Motor neuron (in vitro differentiated cells): ENCODE results near the gene SARM1. TPM values are rescaled to one million over a fixed set of nuclear protein-coding genes. Genes with fewer than 3 reads are reported as not detected.

Source experiments
- ATAC-seq, 8 experiments: fragments of 200-7000 bp; cut with Tn5 transposase; replicated peaks in 6 of 8; 2 replicates each; pipeline ENCODE4 v1.8.0; 2021; ENCODE audit warnings: mild to moderate bottlenecking in 8 of 8, moderate library complexity in 8 of 8
- H3K27ac ChIP-seq, 2 donors: fragments of 250-450 bp; sonication (Bioruptor Pico); 2 replicates each; pipeline ENCODE4 v1.9.0; 2021; ENCODE audit warnings: antibody characterized with exemption in 2 of 2, mild to moderate bottlenecking in 2 of 2, moderate library complexity in 1 of 2
- H3K4me1 ChIP-seq, 2 donors: fragments of 250-450 bp; sonication (Bioruptor Pico); replicated peaks in 1 of 2; 2 replicates each; pipeline ENCODE4 v1.6.1; 2021; ENCODE audit warnings: antibody characterized with exemption in 2 of 2, mild to moderate bottlenecking in 2 of 2, moderate library complexity in 1 of 2
- H3K4me3 ChIP-seq, 5 donors: fragments of 250-450 bp; sonication (Bioruptor Pico); 2 replicates each; pipeline ENCODE4 v1.9.0; 2021; ENCODE audit warnings: antibody characterized with exemption in 5 of 5, mild to moderate bottlenecking in 5 of 5, moderate library complexity in 4 of 5
- WGBS, 10 experiments: fragments of 450-650 bp; shearing (Covaris generic); methylation state at CpG; one replicate each; pipeline ENCODE4 v1.0.0; 2022; 5-methylcytosine and 5-hydroxymethylcytosine counted together
- in situ Hi-C, 9 experiments: fragments of 400-800 bp; cut with MboI; loops; one replicate each; pipeline ENCODE4 v1.15.0; 2021; ENCODE audit warnings: low sequenced_read_pairs in 9 of 9, low pct_unique_long_range_greater_than_20kb in 2 of 9; ENCODE audit not compliant: unreplicated experiment in 9 of 9
- total RNA-seq, 8 experiments: library from RNA; unstranded; fragments of 300-600 nt; gene quantifications; 2 replicates each; pipeline versions ENCODE4 v1.2.3 to v1.2.4, GENCODE V29; 2022

SARM1 gene
- total RNA-seq, 8 experiments from 2014 or later = 2.0 to 21.7 (median 10.1) TPM

DNA sequence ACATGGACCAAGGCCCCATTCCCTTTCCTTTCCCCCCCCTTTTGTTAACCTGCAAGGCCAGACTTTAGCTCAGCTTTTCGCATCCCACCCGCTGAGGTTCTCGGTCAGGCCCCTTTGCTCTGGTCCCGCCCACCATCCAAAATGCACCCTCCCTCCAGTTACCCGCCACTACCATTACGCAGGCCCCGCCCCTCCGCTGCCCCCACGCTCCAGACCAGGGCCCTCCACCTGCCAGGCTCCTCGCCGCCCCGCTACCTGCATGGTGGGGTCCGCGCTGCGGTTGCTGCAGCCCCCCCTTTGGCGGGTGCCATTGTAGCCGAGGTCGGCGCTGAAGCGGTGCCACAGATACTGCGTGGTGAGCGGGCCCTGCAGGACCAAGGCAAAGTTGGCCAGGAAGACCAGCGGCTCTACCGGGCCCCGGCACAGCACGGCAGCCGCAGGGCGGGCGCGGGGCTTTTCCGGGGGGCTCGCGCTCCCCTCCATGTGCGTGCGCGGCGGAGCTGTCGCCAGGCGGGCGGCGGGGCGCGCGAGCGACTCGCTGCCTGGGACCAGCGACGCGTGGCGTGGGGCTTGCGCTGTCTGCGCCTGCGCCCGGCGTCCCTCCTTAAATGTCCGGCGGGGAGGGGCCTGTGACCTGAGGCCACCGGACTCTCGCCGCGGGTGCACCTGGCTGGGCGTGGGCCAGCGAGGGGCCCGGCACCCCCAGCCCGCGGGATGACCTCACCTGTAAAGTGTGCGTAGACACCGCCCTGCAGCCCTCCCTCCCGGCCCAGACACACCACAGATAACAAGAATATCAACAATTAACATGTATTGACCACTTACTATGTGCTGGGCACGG lies 34.4 kb downstream of the SARM1 start, which contains the start of gene SLC46A1:
SLC46A1 (minus strand) TSS at position 581 of the 841 bp plus-strand sequence; CDS start at position 483, 98 bp downstream.
- WGBS, 10 experiments = 0 to 7% methylated on average over 1 to 3 of the region's 70 CpGs; no CpG with 5 or more reads in 8 of the 10 experiments
- in situ Hi-C loops = no loop called here
- peak; percentile 77 to 90 (median 88) for ATAC-seq
- peaks cover 10 to 11% of the 10 kb centered on the region in 2 donors for H3K4me1 ChIP-seq
- peak within 1 kb of the TSS; percentile 41 to 57 for H3K27ac ChIP-seq
- peak within 1 kb of the TSS; percentile 50 to 75 (median 65) for H3K4me3 ChIP-seq

GRCh38 chr17:28406473-28406814 lies 35.0 kb downstream of the SARM1 start:
- in situ Hi-C loops = no loop called here
- 27 to 70% (median 46%) methylated on average over 2 to 8 of the region's 9 CpGs; no CpG with 5 or more reads in 3 of the 10 experiments for whole genome bisulfite sequencing, 10 experiments
- ATAC-seq = peak in 5 of 8 experiments; percentile 47 to 65 (median 62)
- H3K4me3 ChIP-seq = peak overlapping the region; percentile 50 to 75 (median 65)
- H3K4me1 ChIP-seq = peaks cover 10 to 11% of the 10 kb centered on the region in 2 donors
- peak overlapping the region in 1 of 2 donors; percentile 41 for H3K27ac ChIP-seq

- Histone ChIP-seq H3K4me3 (no peak overlapping the region), H3K4me1 (peaks cover 10 to 11% of the 10 kb centered on the region in 2 donors), H3K27ac (no peak overlapping the region)
- WGBS, 10 experiments = 40 to 92% (median 69%) methylated on average over 1 to 4 of the region's 5 CpGs; no CpG with 5 or more reads in 3 of the 10 experiments
- ATAC-seq = no peak
- in situ Hi-C loops = no loop called here
Measured at GRCh38 chr17:28407130-28407973, 35.9 kb downstream of the SARM1 start.

DNA sequence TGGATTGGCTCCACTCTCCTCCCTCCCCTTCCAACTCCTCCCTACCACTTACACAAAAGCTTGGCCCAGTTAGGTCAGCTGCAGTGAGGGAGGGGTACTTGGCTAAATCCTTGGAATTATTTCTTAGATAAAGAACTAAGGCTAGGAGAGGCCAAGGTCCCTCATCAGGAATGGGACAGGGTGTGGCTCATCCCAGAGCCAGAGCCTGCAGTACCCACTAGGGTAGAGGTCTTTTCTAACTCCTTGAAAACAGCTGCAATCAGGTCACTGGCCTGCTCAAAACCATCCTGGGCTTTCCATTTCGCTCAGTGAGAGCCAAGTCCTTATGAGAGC lies 36.4 kb downstream of the SARM1 start:
- WGBS, 10 experiments = 57 to 100% (median 85%) methylated on average over 1 of the region's 1 CpG; no CpG with 5 or more reads in 6 of the 10 experiments
- Histone ChIP-seq H3K27ac (no peak overlapping the region), H3K4me3 (no peak overlapping the region), H3K4me1 (peaks cover 10 to 11% of the 10 kb centered on the region in 2 donors)
- in situ Hi-C loops = no loop called here
- no peak for ATAC-seq

DNA sequence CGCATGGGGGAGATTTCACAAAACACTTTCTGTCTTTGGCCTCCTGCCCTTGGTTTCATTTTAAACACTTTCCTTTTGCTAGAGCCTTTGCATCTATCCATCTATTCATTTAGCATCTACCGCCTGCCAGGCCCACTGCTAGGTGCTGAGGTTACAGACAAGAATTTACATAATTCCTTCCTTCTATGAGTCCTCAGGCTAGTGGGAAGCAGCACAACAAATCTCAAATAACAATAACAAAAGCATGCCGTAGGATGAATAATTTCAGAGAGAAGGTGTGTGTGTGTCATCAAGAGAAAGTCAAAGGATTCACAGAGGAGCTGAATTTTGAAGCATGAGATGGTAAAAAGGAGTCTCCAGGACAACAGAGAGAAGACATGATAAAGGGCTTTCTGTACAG lies 40.6 kb downstream of the SARM1 start:
- Histone ChIP-seq H3K27ac (no peak overlapping the region), H3K4me1 (peaks cover 0 to 5% of the 10 kb centered on the region in 2 donors), H3K4me3 (no peak overlapping the region)
- ATAC-seq = peak in 5 of 8 experiments; percentile 32 to 78 (median 59)
- 29 to 83% (median 48%) methylated on average over 1 to 3 of the region's 3 CpGs for WGBS, 10 experiments
- in situ Hi-C loops = no loop called here

DNA sequence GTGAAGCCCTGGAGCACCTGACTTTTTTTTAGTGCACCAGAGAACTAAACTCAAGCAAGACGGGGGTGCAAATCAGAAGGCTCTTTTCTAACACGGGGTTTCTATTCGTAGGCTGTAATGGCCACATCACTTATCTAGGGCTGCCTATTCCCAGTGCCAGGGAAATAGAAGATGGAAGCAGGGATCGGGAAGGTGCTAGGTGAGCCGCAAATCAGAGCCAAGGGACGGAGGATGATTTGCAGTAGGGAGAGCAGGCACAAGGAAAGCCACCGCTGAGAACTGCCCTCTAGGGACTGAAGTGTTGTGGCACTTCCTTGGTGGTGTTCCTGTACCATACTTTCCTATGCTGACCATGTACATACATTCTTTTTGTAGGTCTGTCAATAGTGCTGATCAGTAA lies 42.3 kb downstream of the SARM1 start:
- Histone ChIP-seq H3K4me1 (no peaks in the 10 kb centered on the region), H3K4me3 (no peak overlapping the region), H3K27ac (no peak overlapping the region)
- ATAC-seq = no peak
- WGBS, 10 experiments = 13 to 66% (median 50%) methylated on average over 1 to 6 of the region's 7 CpGs; no CpG with 5 or more reads in 4 of the 10 experiments
- in situ Hi-C loops = no loop called here

DNA sequence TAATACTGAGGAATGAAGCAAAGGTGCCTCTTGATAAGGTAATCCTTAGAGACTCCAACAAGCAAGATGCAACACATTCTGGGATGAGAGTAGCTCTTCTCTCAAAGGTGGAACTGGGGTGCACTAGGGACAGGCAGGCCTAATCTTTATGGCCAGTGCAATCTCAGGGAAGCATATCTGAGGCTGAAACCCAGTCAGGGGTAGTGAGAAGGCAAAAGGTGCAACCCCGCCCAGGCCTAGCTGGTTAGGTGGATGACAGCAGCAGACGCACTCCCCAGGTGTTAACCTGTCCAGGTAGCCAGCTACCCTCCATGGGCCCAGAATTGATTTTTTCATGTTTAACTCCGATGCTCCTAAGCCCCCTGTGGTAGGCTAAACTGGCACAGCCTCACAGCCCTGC lies 44.4 kb downstream of the SARM1 start:
- H3K4me3 ChIP-seq = no peak overlapping the region
- ATAC-seq = no peak
- WGBS, 10 experiments = 60 to 100% (median 87%) methylated on average over 1 to 2 of the region's 3 CpGs; no CpG with 5 or more reads in 6 of the 10 experiments
- no peaks in the 10 kb centered on the region for H3K4me1 ChIP-seq
- H3K27ac ChIP-seq = no peak overlapping the region
- in situ Hi-C loops = no loop called here

GRCh38 chr17:28416703-28417311 lies 45.3 kb downstream of the SARM1 start:
- Histone ChIP-seq H3K4me3 (no peak overlapping the region), H3K4me1 (no peaks in the 10 kb centered on the region), H3K27ac (no peak overlapping the region)
- WGBS, 10 experiments = 8 to 90% (median 29%) methylated on average over 1 to 11 of the region's 13 CpGs; no CpG with 5 or more reads in 1 of the 10 experiments
- peak; percentile 66 to 98 (median 79) for ATAC-seq
- in situ Hi-C loops = no loop called here

- ATAC-seq = no peak
- Histone ChIP-seq H3K27ac (no peak overlapping the region), H3K4me3 (no peak overlapping the region), H3K4me1 (no peaks in the 10 kb centered on the region)
- in situ Hi-C loops = no loop called here
- WGBS, 10 experiments = 0 to 84% (median 55%) methylated on average over 1 to 7 of the region's 7 CpGs
Measured at GRCh38 chr17:28421787-28422305, 50.4 kb downstream of the SARM1 start.

GRCh38 chr17:28425206-28425605 lies 53.7 kb downstream of the SARM1 start:
- 33 to 92% (median 83%) methylated on average over 1 to 10 of the region's 13 CpGs for WGBS, 10 experiments
- ATAC-seq = no peak
- Histone ChIP-seq H3K4me3 (no peak overlapping the region), H3K27ac (no peak overlapping the region), H3K4me1 (no peaks in the 10 kb centered on the region)
- in situ Hi-C loops = no loop called here

GRCh38 chr17:28426081-28426519 lies 54.6 kb downstream of the SARM1 start:
- in situ Hi-C loops = no loop called here

DNA sequence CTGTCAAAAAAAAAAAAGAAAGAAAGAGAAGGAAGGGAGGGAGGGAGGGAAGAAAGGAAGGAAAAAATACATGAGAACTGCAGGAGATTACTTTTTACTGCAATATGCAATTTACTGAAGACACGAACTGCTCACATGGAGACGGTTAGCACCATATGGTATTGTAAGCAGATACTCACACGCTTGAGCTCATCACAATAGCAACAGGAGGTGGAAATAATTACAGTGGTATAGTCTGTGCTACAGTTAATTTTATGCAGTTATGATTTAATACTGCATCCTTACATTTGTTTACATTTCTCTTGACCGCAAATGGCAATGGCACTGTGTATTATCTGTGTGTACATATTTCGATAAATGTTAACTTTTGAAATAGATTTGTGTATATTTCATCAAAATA lies 55.9 kb downstream of the SARM1 start:
- no peaks in the 10 kb centered on the region for H3K4me1 ChIP-seq
- ATAC-seq = peak in 3 of 8 experiments; percentile 62 to 91 (median 90)
- no peak overlapping the region for H3K27ac ChIP-seq
- in situ Hi-C loops = no loop called here
- 0 to 95% (median 77%) methylated on average over 1 to 5 of the region's 5 CpGs for WGBS, 10 experiments
- H3K4me3 ChIP-seq = no peak overlapping the region

More at GRCh38 chr17:28426081-28426519, 54.6 kb downstream of the SARM1 start:
- Histone ChIP-seq H3K4me1 (no peaks in the 10 kb centered on the region), H3K27ac (no peak overlapping the region), H3K4me3 (no peak overlapping the region)
- 45 to 73% (median 60%) methylated on average over 1 to 8 of the region's 9 CpGs; no CpG with 5 or more reads in 3 of the 10 experiments for WGBS, 10 experiments
- ATAC-seq = peak in 3 of 8 experiments; percentile 36 to 76 (median 39)
